HL-60 (cell line): ENCODE results near the gene COL4A3.

Experiments used
- DNase-seq, 2 experiments: peaks; one replicate each; pipeline ENCODE4 v3.0.0-alpha.2; 2010 to 2020; ENCODE audit warnings: low read depth in 1 of 2, low spot score in 1 of 2
- H3K27ac ChIP-seq: fragments of 250-450 bp; sonication (Bioruptor Pico); replicated peaks from 2 replicates; pipeline ENCODE4 v1.5.1; 2020; ENCODE audit warnings: mild to moderate bottlenecking, moderate library complexity
- H3K27me3 ChIP-seq: fragments of 250-450 bp; sonication (Bioruptor Pico); 2 replicates; pipeline ENCODE4 v1.5.1; 2021; ENCODE audit warnings: mild to moderate bottlenecking, moderate library complexity; ENCODE audit not compliant: insufficient read depth, poor library complexity, severe bottlenecking
- H3K4me3 ChIP-seq: replicated peaks from 2 replicates; pipeline ENCODE4 v1.5.1; 2011; ENCODE audit warnings: mild to moderate bottlenecking, control low read depth, low read length; ENCODE audit not compliant: insufficient read depth
- CTCF ChIP-seq: IDR thresholded peaks from one replicate; pipeline ENCODE4 v1.5.1; 2011; ENCODE audit warnings: low read length, control low read depth, inconsistent platforms; ENCODE audit not compliant: insufficient read depth
- GABPA ChIP-seq: IDR thresholded peaks from 2 replicates; pipeline ENCODE4 v1.6.1; 2012; ENCODE audit warnings: low read depth
- POLR2AphosphoS5 ChIP-seq: IDR thresholded peaks from 2 replicates; pipeline ENCODE4 v1.6.1; 2012; ENCODE audit warnings: low read depth
- SPI1 ChIP-seq: IDR thresholded peaks from 2 replicates; pipeline ENCODE4 v1.6.1; 2012; ENCODE audit warnings: low read depth, mild to moderate bottlenecking, borderline replicate concordance
- TF ChIP-seq, protein P1 (sequence below): IDR thresholded peaks from 2 replicates; pipeline ENCODE4 v1.6.1; 2012; ENCODE audit warnings: low read depth; ENCODE audit not compliant: insufficient replicate concordance

COL4A3 gene

DNA sequence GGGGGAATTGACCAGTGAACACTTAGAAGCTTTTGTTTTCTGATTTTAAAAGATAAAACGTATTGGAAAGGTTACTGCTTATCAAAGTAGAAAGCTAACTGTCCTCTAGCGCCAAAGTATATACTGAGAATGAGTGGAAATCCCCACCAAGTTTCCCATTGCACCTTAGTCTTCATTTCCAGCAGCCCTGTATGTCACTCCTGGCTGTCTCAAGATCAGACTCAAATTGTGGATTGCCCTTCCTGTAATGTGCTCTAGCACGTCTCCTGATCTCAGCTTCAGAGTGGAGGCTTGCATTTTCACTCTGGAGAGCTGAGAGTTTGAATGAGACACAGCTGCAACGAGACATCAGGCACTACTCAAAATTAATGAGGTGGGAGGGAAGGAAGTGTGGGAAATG is 187.2 kb downstream of the COL4A3 start:
- Histone ChIP-seq H3K4me3 (no peak overlapping the region), H3K27me3 (no peaks in the 10 kb centered on the region), H3K27ac (no peak overlapping the region)
- DNase-seq = no peak
- TF ChIP-seq, protein P1, sequence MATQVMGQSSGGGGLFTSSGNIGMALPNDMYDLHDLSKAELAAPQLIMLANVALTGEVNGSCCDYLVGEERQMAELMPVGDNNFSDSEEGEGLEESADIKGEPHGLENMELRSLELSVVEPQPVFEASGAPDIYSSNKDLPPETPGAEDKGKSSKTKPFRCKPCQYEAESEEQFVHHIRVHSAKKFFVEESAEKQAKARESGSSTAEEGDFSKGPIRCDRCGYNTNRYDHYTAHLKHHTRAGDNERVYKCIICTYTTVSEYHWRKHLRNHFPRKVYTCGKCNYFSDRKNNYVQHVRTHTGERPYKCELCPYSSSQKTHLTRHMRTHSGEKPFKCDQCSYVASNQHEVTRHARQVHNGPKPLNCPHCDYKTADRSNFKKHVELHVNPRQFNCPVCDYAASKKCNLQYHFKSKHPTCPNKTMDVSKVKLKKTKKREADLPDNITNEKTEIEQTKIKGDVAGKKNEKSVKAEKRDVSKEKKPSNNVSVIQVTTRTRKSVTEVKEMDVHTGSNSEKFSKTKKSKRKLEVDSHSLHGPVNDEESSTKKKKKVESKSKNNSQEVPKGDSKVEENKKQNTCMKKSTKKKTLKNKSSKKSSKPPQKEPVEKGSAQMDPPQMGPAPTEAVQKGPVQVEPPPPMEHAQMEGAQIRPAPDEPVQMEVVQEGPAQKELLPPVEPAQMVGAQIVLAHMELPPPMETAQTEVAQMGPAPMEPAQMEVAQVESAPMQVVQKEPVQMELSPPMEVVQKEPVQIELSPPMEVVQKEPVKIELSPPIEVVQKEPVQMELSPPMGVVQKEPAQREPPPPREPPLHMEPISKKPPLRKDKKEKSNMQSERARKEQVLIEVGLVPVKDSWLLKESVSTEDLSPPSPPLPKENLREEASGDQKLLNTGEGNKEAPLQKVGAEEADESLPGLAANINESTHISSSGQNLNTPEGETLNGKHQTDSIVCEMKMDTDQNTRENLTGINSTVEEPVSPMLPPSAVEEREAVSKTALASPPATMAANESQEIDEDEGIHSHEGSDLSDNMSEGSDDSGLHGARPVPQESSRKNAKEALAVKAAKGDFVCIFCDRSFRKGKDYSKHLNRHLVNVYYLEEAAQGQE = no peak
- TF ChIP-seq POLR2AphosphoS5 (no peak), GABPA (no peak), SPI1 (no peak), CTCF (no peak)

GRCh38 chr2:227360351-227360750 is 195.9 kb downstream of the COL4A3 start:
- H3K4me3 ChIP-seq = no peak overlapping the region
- DNase-seq = no peak
- TF ChIP-seq, protein P1 = no peak
- TF ChIP-seq CTCF (no peak), GABPA (no peak), POLR2AphosphoS5 (no peak), SPI1 (no peak)
- H3K27ac ChIP-seq = no peak overlapping the region
- H3K27me3 ChIP-seq = no peaks in the 10 kb centered on the region

GRCh38 chr2:227363756-227364155 is 199.3 kb downstream of the COL4A3 start:
- Histone ChIP-seq H3K27me3 (no peaks in the 10 kb centered on the region), H3K4me3 (no peak overlapping the region), H3K27ac (no peak overlapping the region)
- no peak for DNase-seq
- TF ChIP-seq, protein P1 = no peak
- TF ChIP-seq POLR2AphosphoS5 (no peak), CTCF (no peak)
